ENCODE results near the gene SLC6A17. TPM values are rescaled to one million over a fixed set of nuclear protein-coding genes. Genes with fewer than 3 reads are reported as not detected.
A peak's percentile ranks its signal among the peaks of the same experiment; 100 is the strongest.

Gene SLC6A17
- total RNA-seq, 4 donors from 2014 or later = 0.42 to 1.8 (median 0.57) TPM

DNA sequence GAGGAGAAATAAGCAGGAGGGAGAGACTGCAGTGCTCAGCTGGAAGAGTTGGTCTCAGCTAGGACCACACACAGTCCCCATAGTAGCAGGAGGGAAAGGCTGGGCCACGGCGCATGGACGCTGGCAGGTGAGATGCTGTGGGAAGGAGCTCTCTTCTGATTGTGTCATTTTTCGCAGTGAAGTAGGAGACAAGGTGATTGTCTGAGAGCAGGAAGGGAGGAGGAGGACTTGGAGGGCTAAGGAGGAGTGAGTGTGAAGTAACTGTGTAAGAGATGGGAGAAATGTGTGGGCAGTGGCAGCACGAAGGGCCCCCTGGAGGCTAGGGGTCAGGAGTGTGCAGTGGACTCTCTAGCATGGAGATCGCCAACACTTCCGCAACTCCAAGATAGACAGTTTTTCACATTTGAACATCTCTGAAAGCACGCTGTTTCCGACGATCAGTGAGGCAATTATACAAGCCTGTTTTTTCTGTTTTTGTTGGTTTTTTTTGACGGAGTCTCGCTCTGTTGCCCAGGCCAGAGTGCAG lies 33.4 kb downstream of the SLC6A17 start:
- WGBS = 86% methylated on average over 12 of the region's 12 CpGs
- H3K36me3 ChIP-seq = no peaks in the 10 kb centered on the region
- DNase-seq (ENCODE audit: extremely low spot score) = no peak
- no peak overlapping the region for H3K27ac ChIP-seq (replicated peaks in 1 of 4)
- TF ChIP-seq POLR2AphosphoS5 (IDR thresholded peaks at IDR 0.05) (no peak), EP300 (IDR thresholded peaks at IDR 0.05) (no peak), POLR2A (IDR thresholded peaks at IDR 0.05; ENCODE audit: low read depth) (no peak)
- TF ChIP-seq, protein P1, sequence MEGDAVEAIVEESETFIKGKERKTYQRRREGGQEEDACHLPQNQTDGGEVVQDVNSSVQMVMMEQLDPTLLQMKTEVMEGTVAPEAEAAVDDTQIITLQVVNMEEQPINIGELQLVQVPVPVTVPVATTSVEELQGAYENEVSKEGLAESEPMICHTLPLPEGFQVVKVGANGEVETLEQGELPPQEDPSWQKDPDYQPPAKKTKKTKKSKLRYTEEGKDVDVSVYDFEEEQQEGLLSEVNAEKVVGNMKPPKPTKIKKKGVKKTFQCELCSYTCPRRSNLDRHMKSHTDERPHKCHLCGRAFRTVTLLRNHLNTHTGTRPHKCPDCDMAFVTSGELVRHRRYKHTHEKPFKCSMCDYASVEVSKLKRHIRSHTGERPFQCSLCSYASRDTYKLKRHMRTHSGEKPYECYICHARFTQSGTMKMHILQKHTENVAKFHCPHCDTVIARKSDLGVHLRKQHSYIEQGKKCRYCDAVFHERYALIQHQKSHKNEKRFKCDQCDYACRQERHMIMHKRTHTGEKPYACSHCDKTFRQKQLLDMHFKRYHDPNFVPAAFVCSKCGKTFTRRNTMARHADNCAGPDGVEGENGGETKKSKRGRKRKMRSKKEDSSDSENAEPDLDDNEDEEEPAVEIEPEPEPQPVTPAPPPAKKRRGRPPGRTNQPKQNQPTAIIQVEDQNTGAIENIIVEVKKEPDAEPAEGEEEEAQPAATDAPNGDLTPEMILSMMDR (IDR thresholded peaks at IDR 0.05) = no peak
- H3K4me3 ChIP-seq = no peak overlapping the region
- peaks cover 24 to 35% (median 27%) of the 10 kb centered on the region in 4 donors for H3K4me1 ChIP-seq
- intact Hi-C loops (cut with DNase I) = no loop called here
- H3K9me3 ChIP-seq = peaks cover 0 to under 1% (median 0%) of the 10 kb centered on the region in 4 donors
- no peaks in the 10 kb centered on the region for H3K27me3 ChIP-seq

DNA sequence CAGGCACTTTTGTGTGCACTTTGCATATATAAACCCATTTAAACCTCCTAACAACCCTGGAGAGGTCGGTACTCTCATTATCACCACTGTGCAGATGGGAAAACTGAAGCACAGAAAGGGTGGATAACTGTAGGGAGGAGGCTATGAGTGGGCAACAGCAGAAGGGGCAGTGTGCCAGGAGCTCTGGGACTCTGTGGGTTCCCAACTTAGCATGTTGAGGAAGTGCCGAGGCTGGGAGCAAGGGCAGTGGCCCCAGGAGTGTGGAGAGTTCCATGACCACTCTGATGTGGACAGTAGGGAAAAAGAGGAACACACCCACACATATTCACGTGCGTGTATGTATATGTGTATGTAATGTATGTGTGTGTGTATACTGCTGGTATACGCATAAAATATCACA lies 34.2 kb downstream of the SLC6A17 start:
- H3K27me3 ChIP-seq = no peaks in the 10 kb centered on the region
- H3K4me1 ChIP-seq = peaks cover 31 to 40% (median 34%) of the 10 kb centered on the region in 4 donors
- intact Hi-C loops (cut with DNase I) = no loop called here
- H3K4me3 ChIP-seq = no peak overlapping the region
- no peak for DNase-seq (ENCODE audit: extremely low spot score)
- WGBS = 66% methylated on average over 5 of the region's 5 CpGs
- TF ChIP-seq, protein P1 (IDR thresholded peaks at IDR 0.05) = no peak
- TF ChIP-seq POLR2A (IDR thresholded peaks at IDR 0.05; ENCODE audit: low read depth) (no peak), POLR2AphosphoS5 (IDR thresholded peaks at IDR 0.05) (no peak), EP300 (IDR thresholded peaks at IDR 0.05) (no peak)
- no peak overlapping the region for H3K27ac ChIP-seq (replicated peaks in 1 of 4)
- no peaks in the 10 kb centered on the region for H3K9me3 ChIP-seq
- H3K36me3 ChIP-seq = no peaks in the 10 kb centered on the region

DNA sequence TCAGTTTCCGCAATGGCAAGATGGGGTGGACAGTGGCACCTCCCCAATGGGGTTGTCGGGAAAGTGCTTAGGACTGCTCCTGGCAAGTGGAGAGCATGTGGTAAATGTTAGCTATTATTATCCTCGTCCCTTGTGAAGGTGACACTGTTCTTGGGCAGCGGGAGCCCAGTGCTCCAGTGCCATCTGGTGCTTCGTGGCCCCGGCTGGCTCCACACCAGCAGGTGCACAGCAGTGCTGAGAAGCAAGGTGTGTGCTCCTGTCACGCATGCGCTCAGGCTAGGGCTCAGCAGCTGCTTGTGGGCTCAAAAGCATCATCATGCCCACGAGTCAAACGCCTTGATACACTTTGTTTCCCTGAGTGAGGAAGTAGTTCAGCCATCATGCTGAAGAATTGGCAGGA lies 34.9 kb downstream of the SLC6A17 start:
- TF ChIP-seq, protein P1 (IDR thresholded peaks at IDR 0.05) = no peak
- TF ChIP-seq POLR2AphosphoS5 (IDR thresholded peaks at IDR 0.05) (no peak), EP300 (IDR thresholded peaks at IDR 0.05) (no peak), POLR2A (IDR thresholded peaks at IDR 0.05; ENCODE audit: low read depth) (no peak)
- Histone ChIP-seq H3K27ac (replicated peaks in 1 of 4) (no peak overlapping the region), H3K9me3 (no peaks in the 10 kb centered on the region), H3K4me1 (peaks cover 38 to 42% (median 41%) of the 10 kb centered on the region in 4 donors), H3K36me3 (no peaks in the 10 kb centered on the region), H3K4me3 (no peak overlapping the region), H3K27me3 (no peaks in the 10 kb centered on the region)
- DNase-seq (ENCODE audit: extremely low spot score) = no peak
- intact Hi-C loops (cut with DNase I) = no loop called here
- WGBS = 76% methylated on average over 10 of the region's 10 CpGs

DNA sequence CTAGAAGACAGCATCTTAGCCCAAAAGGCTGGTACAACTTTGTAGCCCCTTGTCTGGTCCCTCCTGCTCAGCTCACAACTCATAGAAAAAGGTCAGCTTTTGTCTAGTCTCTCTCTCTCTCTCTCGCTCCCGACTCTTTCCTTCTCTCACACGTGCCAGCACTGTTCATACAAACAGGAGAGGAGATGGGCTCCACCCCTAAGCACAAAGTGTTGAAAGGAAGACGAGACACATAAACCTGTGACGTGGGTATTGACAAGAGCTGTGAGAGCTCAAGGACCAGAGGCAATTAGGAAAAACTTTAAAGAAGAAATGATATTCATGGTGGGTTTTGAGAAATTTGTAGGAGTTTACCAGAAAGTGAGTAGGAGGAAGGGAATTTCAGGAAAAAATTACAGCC lies 36.3 kb downstream of the SLC6A17 start:
- Histone ChIP-seq H3K36me3 (no peaks in the 10 kb centered on the region), H3K27ac (replicated peaks in 1 of 4) (peak overlapping the region; percentile 74 to 78 (median 76)), H3K4me3 (no peak overlapping the region), H3K9me3 (no peaks in the 10 kb centered on the region), H3K27me3 (no peaks in the 10 kb centered on the region), H3K4me1 (peaks cover 44 to 49% (median 45%) of the 10 kb centered on the region in 4 donors)
- intact Hi-C loops (cut with DNase I) = no loop called here
- WGBS = 35% methylated on average over 5 of the region's 5 CpGs
- TF ChIP-seq POLR2AphosphoS5 (IDR thresholded peaks at IDR 0.05) (no peak), POLR2A (IDR thresholded peaks at IDR 0.05; ENCODE audit: low read depth) (no peak), EP300 (IDR thresholded peaks at IDR 0.05) (no peak)
- TF ChIP-seq, protein P1 (IDR thresholded peaks at IDR 0.05) = no peak
- no peak for DNase-seq (ENCODE audit: extremely low spot score)

Data from esophagus muscularis mucosa (tissue), 4 donors.